ENCODE results near the gene AIG1. TPM values are rescaled to one million over a fixed set of nuclear protein-coding genes. Genes with fewer than 3 reads are reported as not detected.

AIG1 gene
- total RNA-seq, 2 experiments from 2014 or later: 7.4 to 8.4 TPM

GRCh38 chr6:143321491-143322086, 260.9 kb downstream of the AIG1 start:
- no peak for DNase-seq
- H3K36me3 ChIP-seq (ENCODE audit: insufficient read depth, low read length): no peaks in the 10 kb centered on the region
- Mint-ChIP-seq H3K27ac (no peak overlapping the region), H3K4me1 (ENCODE audit: low read depth) (no peaks in the 10 kb centered on the region), H3K27me3 (no peaks in the 10 kb centered on the region), H3K36me3 (ENCODE audit: low read depth) (no peaks in the 10 kb centered on the region), H3K9me3 (peaks cover 12% of the 10 kb centered on the region), H3K4me3 (no peak overlapping the region)
- POLR2A ChIA-PET: no interaction called here
- H3K27me3 ChIP-seq (ENCODE audit: control insufficient read depth in 1 of 2, insufficient read depth in 2 of 2, low read length in 2 of 2): no peaks in the 10 kb centered on the region
- CTCF ChIA-PET: no interaction called here
- no peak overlapping the region for H3K27ac ChIP-seq (ENCODE audit: low read depth in 1 of 2, low read length in 2 of 2)
- H3K4me3 ChIP-seq (ENCODE audit: low read length): no peak overlapping the region
- intact Hi-C loops (cut with DNase I, micrococcal nuclease): no loop called here
- ATAC-seq (ENCODE audit: poor library complexity): no peak
- H3K9me3 ChIP-seq (ENCODE audit: control insufficient read depth in 1 of 2, insufficient read depth in 1 of 2, low read length in 2 of 2): no peaks in the 10 kb centered on the region
- no peaks in the 10 kb centered on the region for H3K4me1 ChIP-seq (ENCODE audit: insufficient read depth, low read length)
- TF ChIP-seq, protein P1, sequence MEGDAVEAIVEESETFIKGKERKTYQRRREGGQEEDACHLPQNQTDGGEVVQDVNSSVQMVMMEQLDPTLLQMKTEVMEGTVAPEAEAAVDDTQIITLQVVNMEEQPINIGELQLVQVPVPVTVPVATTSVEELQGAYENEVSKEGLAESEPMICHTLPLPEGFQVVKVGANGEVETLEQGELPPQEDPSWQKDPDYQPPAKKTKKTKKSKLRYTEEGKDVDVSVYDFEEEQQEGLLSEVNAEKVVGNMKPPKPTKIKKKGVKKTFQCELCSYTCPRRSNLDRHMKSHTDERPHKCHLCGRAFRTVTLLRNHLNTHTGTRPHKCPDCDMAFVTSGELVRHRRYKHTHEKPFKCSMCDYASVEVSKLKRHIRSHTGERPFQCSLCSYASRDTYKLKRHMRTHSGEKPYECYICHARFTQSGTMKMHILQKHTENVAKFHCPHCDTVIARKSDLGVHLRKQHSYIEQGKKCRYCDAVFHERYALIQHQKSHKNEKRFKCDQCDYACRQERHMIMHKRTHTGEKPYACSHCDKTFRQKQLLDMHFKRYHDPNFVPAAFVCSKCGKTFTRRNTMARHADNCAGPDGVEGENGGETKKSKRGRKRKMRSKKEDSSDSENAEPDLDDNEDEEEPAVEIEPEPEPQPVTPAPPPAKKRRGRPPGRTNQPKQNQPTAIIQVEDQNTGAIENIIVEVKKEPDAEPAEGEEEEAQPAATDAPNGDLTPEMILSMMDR (IDR thresholded peaks at IDR 0.05): no peak

- H3K9me3 ChIP-seq (ENCODE audit: control insufficient read depth in 1 of 2, insufficient read depth in 1 of 2, low read length in 2 of 2): no peaks in the 10 kb centered on the region
- H3K4me3 ChIP-seq (ENCODE audit: low read length): no peak overlapping the region
- ChIA-PET POLR2A (no interaction called here), CTCF (no interaction called here)
- Mint-ChIP-seq H3K36me3 (ENCODE audit: low read depth) (no peaks in the 10 kb centered on the region), H3K4me3 (no peak overlapping the region), H3K9me3 (peaks cover 6% of the 10 kb centered on the region), H3K4me1 (ENCODE audit: low read depth) (no peaks in the 10 kb centered on the region), H3K27me3 (no peaks in the 10 kb centered on the region), H3K27ac (no peak overlapping the region)
- no peaks in the 10 kb centered on the region for H3K36me3 ChIP-seq (ENCODE audit: insufficient read depth, low read length)
- no peak overlapping the region for H3K27ac ChIP-seq (ENCODE audit: low read depth in 1 of 2, low read length in 2 of 2)
- no peaks in the 10 kb centered on the region for H3K4me1 ChIP-seq (ENCODE audit: insufficient read depth, low read length)
- intact Hi-C loops (cut with DNase I, micrococcal nuclease): no loop called here
- TF ChIP-seq, protein P1 (IDR thresholded peaks at IDR 0.05): no peak
- ATAC-seq (ENCODE audit: poor library complexity) (no peak), DNase-seq (no peak)
- H3K27me3 ChIP-seq (ENCODE audit: control insufficient read depth in 1 of 2, insufficient read depth in 2 of 2, low read length in 2 of 2): no peaks in the 10 kb centered on the region
Observed at GRCh38 chr6:143322386-143322785, 261.7 kb downstream of the AIG1 start.

GRCh38 chr6:143323729-143324470, 263.2 kb downstream of the AIG1 start:
- POLR2A ChIA-PET: no interaction called here

More at GRCh38 chr6:143323729-143324470, 263.2 kb downstream of the AIG1 start:
- H3K4me1 ChIP-seq (ENCODE audit: insufficient read depth, low read length): no peaks in the 10 kb centered on the region
- ATAC-seq (ENCODE audit: poor library complexity) (no peak), DNase-seq (no peak)
- H3K36me3 ChIP-seq (ENCODE audit: insufficient read depth, low read length): no peaks in the 10 kb centered on the region
- CTCF ChIA-PET: no interaction called here
- no peak overlapping the region for H3K4me3 Mint-ChIP-seq
- TF ChIP-seq, protein P1 (IDR thresholded peaks at IDR 0.05): no peak
- peaks cover 3% of the 10 kb centered on the region for H3K9me3 Mint-ChIP-seq
- H3K27me3 Mint-ChIP-seq: no peaks in the 10 kb centered on the region
- H3K4me1 Mint-ChIP-seq (ENCODE audit: low read depth): no peaks in the 10 kb centered on the region
- H3K27ac Mint-ChIP-seq: no peak overlapping the region
- H3K9me3 ChIP-seq (ENCODE audit: control insufficient read depth in 1 of 2, insufficient read depth in 1 of 2, low read length in 2 of 2): no peaks in the 10 kb centered on the region
- no peak overlapping the region for H3K4me3 ChIP-seq (ENCODE audit: low read length)
- no peak overlapping the region for H3K27ac ChIP-seq (ENCODE audit: low read depth in 1 of 2, low read length in 2 of 2)
- H3K27me3 ChIP-seq (ENCODE audit: control insufficient read depth in 1 of 2, insufficient read depth in 2 of 2, low read length in 2 of 2): no peaks in the 10 kb centered on the region
- intact Hi-C loops (cut with DNase I, micrococcal nuclease): no loop called here
- H3K36me3 Mint-ChIP-seq (ENCODE audit: low read depth): no peaks in the 10 kb centered on the region
